ENCODE data around the gene RAI14.

RAI14 gene

GRCh38 chr5:34656001-34656699 lies at the start of gene RAI14:
TSS of gene RAI14 (plus strand) at chr5:34656328. CDS start at chr5:34686920, 30,592 bp downstream.
- Mint-ChIP-seq H3K27ac (peak within 1 kb of the TSS; percentile 91), H3K27me3 (peaks cover 36 to 47% of the 10 kb centered on the region in 2 donors)

DNA sequence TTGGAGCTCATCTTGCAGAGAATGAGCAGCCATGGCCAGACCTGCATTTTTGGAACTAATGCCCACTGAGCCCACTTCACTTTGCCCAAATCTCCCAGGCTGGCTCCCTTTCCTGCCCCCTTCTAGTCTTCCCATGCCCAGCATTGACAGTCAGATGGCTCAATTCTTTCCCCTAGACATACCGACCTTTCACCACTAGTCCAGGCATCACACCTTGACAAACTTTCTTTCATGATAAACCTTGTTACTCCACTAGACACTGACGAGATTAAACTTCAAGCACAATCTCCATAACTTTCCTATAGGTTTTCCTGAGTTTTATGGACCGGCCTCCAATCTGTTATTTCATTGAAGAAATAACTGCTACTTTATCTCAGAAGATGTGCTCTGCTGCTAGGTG lies 47.8 kb upstream of the RAI14 start:
- no peak overlapping the region for H3K27ac Mint-ChIP-seq

More at GRCh38 chr5:34656001-34656699, at the start of gene RAI14:
- H3K4me3 Mint-ChIP-seq, result peak within 1 kb of the TSS; percentile 88
- ATAC-seq (replicated peaks) (peak; percentile 28 to 41), DNase-seq (peak; percentile 2)
- H3K4me1 Mint-ChIP-seq, result peaks cover 18 to 22% of the 10 kb centered on the region in 2 donors
- no peaks in the 10 kb centered on the region for H3K36me3 Mint-ChIP-seq
- H3K9me3 Mint-ChIP-seq, result no peaks in the 10 kb centered on the region

DNA sequence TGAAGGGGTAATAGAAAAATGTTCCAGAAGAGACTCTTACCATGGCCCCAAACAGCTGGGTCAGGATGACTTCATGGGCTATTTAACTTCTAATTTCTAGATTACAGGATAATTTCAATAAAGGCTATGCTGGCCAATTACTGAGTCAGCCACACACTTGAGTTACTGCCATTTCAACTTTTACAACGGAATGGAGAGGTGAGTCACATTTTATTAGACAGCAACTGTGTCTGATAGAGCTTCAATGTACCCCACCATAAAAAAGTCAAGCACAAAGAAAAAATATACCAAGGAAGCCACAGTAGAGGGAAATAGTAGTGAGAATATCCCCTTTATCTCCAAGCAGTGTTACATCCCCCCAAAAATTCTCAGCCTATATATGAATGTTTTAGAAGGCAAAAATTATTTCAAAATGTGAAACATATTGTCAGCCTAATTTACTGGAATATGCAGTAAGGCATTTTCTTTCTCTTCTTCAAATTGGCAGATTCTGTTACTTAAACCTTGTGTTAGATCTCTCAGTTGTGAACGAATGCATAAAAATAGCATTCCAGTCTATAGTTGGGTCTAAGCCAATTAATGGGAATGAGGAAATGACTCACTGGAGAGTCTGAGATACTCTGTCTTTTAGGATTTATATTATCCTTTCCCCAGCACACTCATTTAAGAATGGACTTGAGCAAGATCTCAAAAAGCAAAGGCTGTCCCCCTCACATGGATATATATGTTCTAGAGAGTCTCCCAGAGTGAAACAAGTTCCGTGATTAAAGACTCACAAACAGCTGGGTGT lies 47.1 kb upstream of the RAI14 start:
- Mint-ChIP-seq H3K4me1 (no peaks in the 10 kb centered on the region), H3K9me3 (no peaks in the 10 kb centered on the region), H3K27ac (no peak overlapping the region), H3K36me3 (no peaks in the 10 kb centered on the region), H3K27me3 (no peaks in the 10 kb centered on the region), H3K4me3 (no peak overlapping the region)
- no peak for ATAC-seq (replicated peaks)
- no peak for DNase-seq

More for the DNA sequence above, 47.8 kb upstream of the RAI14 start:
- no peaks in the 10 kb centered on the region for H3K36me3 Mint-ChIP-seq
- ATAC-seq (replicated peaks) (no peak), DNase-seq (no peak)
- no peaks in the 10 kb centered on the region for H3K27me3 Mint-ChIP-seq
- no peak overlapping the region for H3K4me3 Mint-ChIP-seq
- no peaks in the 10 kb centered on the region for H3K9me3 Mint-ChIP-seq
- no peaks in the 10 kb centered on the region for H3K4me1 Mint-ChIP-seq

DNA sequence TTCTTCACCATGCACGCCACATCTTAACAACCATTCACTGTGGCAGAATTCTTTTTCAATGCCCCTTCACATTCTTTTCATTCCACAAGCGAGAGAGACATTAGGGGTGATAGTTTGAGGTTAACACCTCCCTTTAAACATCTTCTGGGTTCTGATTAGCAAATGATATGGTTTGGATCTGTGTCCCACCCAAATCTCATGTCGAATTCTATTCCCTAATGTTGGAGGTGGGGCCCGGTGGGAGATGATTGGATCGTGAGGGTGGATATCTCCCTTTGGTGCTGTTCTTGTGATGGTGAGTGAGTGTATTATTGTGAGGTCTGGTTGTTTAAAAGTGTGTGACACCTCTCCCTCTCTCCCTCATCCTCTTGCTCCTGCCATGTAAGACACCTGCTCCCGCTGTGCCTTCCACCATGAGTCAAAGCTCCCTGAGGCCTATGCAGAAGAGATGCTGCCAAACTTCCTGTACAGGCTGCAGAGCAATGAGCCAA lies 46.1 kb upstream of the RAI14 start:
- ATAC-seq (replicated peaks) (no peak), DNase-seq (no peak)
- no peaks in the 10 kb centered on the region for H3K27me3 Mint-ChIP-seq
- no peaks in the 10 kb centered on the region for H3K36me3 Mint-ChIP-seq
- no peaks in the 10 kb centered on the region for H3K4me1 Mint-ChIP-seq
- no peaks in the 10 kb centered on the region for H3K9me3 Mint-ChIP-seq
- H3K27ac Mint-ChIP-seq, result no peak overlapping the region
- H3K4me3 Mint-ChIP-seq, result no peak overlapping the region

- Mint-ChIP-seq H3K4me3 (no peak overlapping the region), H3K27me3 (peaks cover 0 to under 1% of the 10 kb centered on the region in 2 donors), H3K27ac (no peak overlapping the region), H3K9me3 (no peaks in the 10 kb centered on the region), H3K4me1 (no peaks in the 10 kb centered on the region), H3K36me3 (no peaks in the 10 kb centered on the region)
- no peak for ATAC-seq (replicated peaks)
- DNase-seq, result no peak
Observed at GRCh38 chr5:34610546-34610945, 45.6 kb upstream of the RAI14 start.

- DNase-seq, result no peak
- ATAC-seq (replicated peaks), result no peak
- H3K36me3 Mint-ChIP-seq, result no peaks in the 10 kb centered on the region
- no peak overlapping the region for H3K27ac Mint-ChIP-seq
- peaks cover 0 to 5% of the 10 kb centered on the region in 2 donors for H3K27me3 Mint-ChIP-seq
- H3K4me1 Mint-ChIP-seq, result no peaks in the 10 kb centered on the region
- no peak overlapping the region for H3K4me3 Mint-ChIP-seq
- H3K9me3 Mint-ChIP-seq, result no peaks in the 10 kb centered on the region
Observed at GRCh38 chr5:34611464-34612415, 44.4 kb upstream of the RAI14 start.

DNA sequence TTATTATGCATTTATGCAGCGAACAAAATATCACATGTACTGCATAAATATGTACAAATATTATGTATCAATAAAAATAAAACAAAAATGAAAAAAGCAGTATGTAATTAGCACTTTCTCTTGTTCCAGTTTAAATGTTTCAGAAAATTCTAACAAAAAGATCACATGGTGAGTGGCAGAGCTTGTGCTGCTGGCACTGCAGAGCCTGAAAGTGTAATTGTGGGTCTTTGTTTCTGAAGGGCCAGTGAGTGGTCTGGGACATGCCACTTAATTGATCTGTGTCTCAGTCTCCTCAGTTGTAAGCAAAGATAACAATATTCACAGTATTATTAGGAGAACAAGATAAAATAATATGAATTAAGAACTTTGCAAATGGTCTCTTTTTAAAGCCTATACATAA lies 39.5 kb upstream of the RAI14 start:
- H3K27ac Mint-ChIP-seq, result no peak overlapping the region
- peaks cover 12 to 13% of the 10 kb centered on the region in 2 donors for H3K27me3 Mint-ChIP-seq
- ATAC-seq (replicated peaks), result no peak
- no peak overlapping the region for H3K4me3 Mint-ChIP-seq
- peaks cover 0 to 1% of the 10 kb centered on the region in 2 donors for H3K4me1 Mint-ChIP-seq
- no peaks in the 10 kb centered on the region for H3K9me3 Mint-ChIP-seq
- no peak for DNase-seq
- H3K36me3 Mint-ChIP-seq, result peaks cover 0 to 2% of the 10 kb centered on the region in 2 donors

- DNase-seq (no peak), ATAC-seq (replicated peaks) (no peak)
- peaks cover 12 to 13% of the 10 kb centered on the region in 2 donors for H3K27me3 Mint-ChIP-seq
- H3K4me3 Mint-ChIP-seq, result no peak overlapping the region
- H3K36me3 Mint-ChIP-seq, result peaks cover 0 to 2% of the 10 kb centered on the region in 2 donors
- H3K4me1 Mint-ChIP-seq, result peaks cover 0 to 2% of the 10 kb centered on the region in 2 donors
- H3K9me3 Mint-ChIP-seq, result no peaks in the 10 kb centered on the region
- H3K27ac Mint-ChIP-seq, result no peak overlapping the region
Observed at GRCh38 chr5:34618371-34619065, 37.6 kb upstream of the RAI14 start.

- Mint-ChIP-seq H3K4me3 (no peak overlapping the region), H3K27ac (no peak overlapping the region), H3K36me3 (peaks cover 0 to 2% of the 10 kb centered on the region in 2 donors), H3K4me1 (peaks cover 0 to 2% of the 10 kb centered on the region in 2 donors), H3K9me3 (no peaks in the 10 kb centered on the region), H3K27me3 (peaks cover 12 to 13% of the 10 kb centered on the region in 2 donors)
- no peak for ATAC-seq (replicated peaks)
- no peak for DNase-seq
Observed at GRCh38 chr5:34620185-34620584, 35.9 kb upstream of the RAI14 start.

- no peaks in the 10 kb centered on the region for H3K9me3 Mint-ChIP-seq
- H3K27ac Mint-ChIP-seq, result peak overlapping the region; percentile 42
- DNase-seq, result no peak
- peaks cover 0 to 2% of the 10 kb centered on the region in 2 donors for H3K4me1 Mint-ChIP-seq
- peaks cover 7 to 13% of the 10 kb centered on the region in 2 donors for H3K27me3 Mint-ChIP-seq
- peak in 1 of 2 donors; percentile 22 for ATAC-seq (replicated peaks)
- H3K36me3 Mint-ChIP-seq, result peaks cover 0 to 2% of the 10 kb centered on the region in 2 donors
- no peak overlapping the region for H3K4me3 Mint-ChIP-seq
Observed at GRCh38 chr5:34621277-34622097, 34.6 kb upstream of the RAI14 start.

- Mint-ChIP-seq H3K9me3 (no peaks in the 10 kb centered on the region), H3K36me3 (peaks cover 0 to 2% of the 10 kb centered on the region in 2 donors), H3K27me3 (peaks cover 7 to 13% of the 10 kb centered on the region in 2 donors), H3K27ac (no peak overlapping the region), H3K4me3 (no peak overlapping the region), H3K4me1 (peaks cover 0 to 2% of the 10 kb centered on the region in 2 donors)
- ATAC-seq (replicated peaks) (no peak), DNase-seq (no peak)
Observed at GRCh38 chr5:34622098-34622400, 34.1 kb upstream of the RAI14 start.

- H3K4me1 Mint-ChIP-seq, result peaks cover 0 to 2% of the 10 kb centered on the region in 2 donors
- DNase-seq (no peak), ATAC-seq (replicated peaks) (no peak)
- H3K36me3 Mint-ChIP-seq, result peaks cover 0 to 2% of the 10 kb centered on the region in 2 donors
- no peak overlapping the region for H3K4me3 Mint-ChIP-seq
- H3K27me3 Mint-ChIP-seq, result peaks cover 3 to 9% of the 10 kb centered on the region in 2 donors
- no peak overlapping the region for H3K27ac Mint-ChIP-seq
- no peaks in the 10 kb centered on the region for H3K9me3 Mint-ChIP-seq
Observed at GRCh38 chr5:34624691-34625090, 31.4 kb upstream of the RAI14 start.

- H3K36me3 Mint-ChIP-seq, result peaks cover 0 to 2% of the 10 kb centered on the region in 2 donors
- H3K27me3 Mint-ChIP-seq, result peaks cover 0 to 9% of the 10 kb centered on the region in 2 donors
- H3K4me1 Mint-ChIP-seq, result peaks cover 0 to 2% of the 10 kb centered on the region in 2 donors
- no peak overlapping the region for H3K27ac Mint-ChIP-seq
- ATAC-seq (replicated peaks) (no peak), DNase-seq (no peak)
- no peak overlapping the region for H3K4me3 Mint-ChIP-seq
- H3K9me3 Mint-ChIP-seq, result peaks cover 0 to 2% of the 10 kb centered on the region in 2 donors
Observed at GRCh38 chr5:34625246-34625645, 30.9 kb upstream of the RAI14 start.
